Left lobe of liver (tissue), 2 donors: ENCODE measurements around the gene LPCAT3. TPM values are rescaled to one million over a fixed set of nuclear protein-coding genes. Genes with fewer than 3 reads are reported as not detected.
A peak's percentile ranks its signal among the peaks of the same experiment; 100 is the strongest.

Experiments used
- ATAC-seq: fragments of 200-7000 bp; cut with Tn5 transposase; one replicate; pipeline ENCODE4 v1.9.1; 2020; ENCODE audit warnings: mild to moderate bottlenecking, moderate library complexity
- DNase-seq: peaks from one replicate; pipeline ENCODE4 v3.0.0-alpha.2; 2020; ENCODE audit warnings: low spot score
- total RNA-seq: library from RNA; stranded (reverse); gene quantifications from one replicate; pipeline ENCODE4 v1.2.1, GENCODE V29; 2021
- donor health status: DM: no; HTN: no; CAD: no; lungs with moderate emphysema.
- donor health status: DM: no; HTN: yes; CAD: no.

LPCAT3 gene
- total RNA-seq, 1 donor from 2014 or later, result 54.3 TPM

- ATAC-seq (peak; percentile 58), DNase-seq (no peak)
Observed at GRCh38 chr12:7004287-7004803, 13.9 kb downstream of the LPCAT3 start.

- ATAC-seq (peak; percentile 80), DNase-seq (peak; percentile 65)
Observed at GRCh38 chr12:7001921-7002591, 16.2 kb downstream of the LPCAT3 start.

- ATAC-seq, result peak; percentile 82
Observed at GRCh38 chr12:6998715-6999451, 19.4 kb downstream of the LPCAT3 start.

GRCh38 chr12:6996040-6996441 is 22.2 kb downstream of the LPCAT3 start:
- peak; percentile 25 for ATAC-seq
- no peak for DNase-seq

More at GRCh38 chr12:6998715-6999451, 19.4 kb downstream of the LPCAT3 start:
- no peak for DNase-seq

GRCh38 chr12:6987956-6988553 is 30.2 kb downstream of the LPCAT3 start:
- DNase-seq (no peak), ATAC-seq (peak; percentile 94)

GRCh38 chr12:6982532-6982931 is 35.7 kb downstream of the LPCAT3 start:
- ATAC-seq (no peak), DNase-seq (no peak)

GRCh38 chr12:6981152-6982052 is 36.9 kb downstream of the LPCAT3 start:
- ATAC-seq (peak; percentile 89), DNase-seq (peak; percentile 80)

GRCh38 chr12:6980740-6981139 is 37.5 kb downstream of the LPCAT3 start:
- peak; percentile 48 for ATAC-seq
- no peak for DNase-seq

- no peak for ATAC-seq
- no peak for DNase-seq
Observed at GRCh38 chr12:6980075-6980474, 38.2 kb downstream of the LPCAT3 start.

GRCh38 chr12:6979453-6979852 is 38.8 kb downstream of the LPCAT3 start:
- no peak for DNase-seq
- ATAC-seq, result no peak

- no peak for DNase-seq
- no peak for ATAC-seq
Observed at GRCh38 chr12:6979021-6979420, 39.3 kb downstream of the LPCAT3 start.

- ATAC-seq (no peak), DNase-seq (no peak)
Observed at GRCh38 chr12:6978611-6979011, 39.7 kb downstream of the LPCAT3 start.

GRCh38 chr12:6978188-6978587 is 40.1 kb downstream of the LPCAT3 start:
- no peak for ATAC-seq
- no peak for DNase-seq

GRCh38 chr12:6977653-6978052 is 40.6 kb downstream of the LPCAT3 start:
- DNase-seq (no peak), ATAC-seq (no peak)

GRCh38 chr12:6975297-6976032 is 42.8 kb downstream of the LPCAT3 start:
- ATAC-seq (no peak), DNase-seq (no peak)

- DNase-seq (no peak), ATAC-seq (no peak)
Observed at GRCh38 chr12:6974180-6974579, 44.1 kb downstream of the LPCAT3 start.

- peak; percentile 73 for DNase-seq
- peak; percentile 54 for ATAC-seq
Observed at GRCh38 chr12:6970096-6970527, 48.2 kb downstream of the LPCAT3 start.

GRCh38 chr12:6968426-6968825 is 49.9 kb downstream of the LPCAT3 start:
- ATAC-seq (no peak), DNase-seq (no peak)

GRCh38 chr12:6967651-6968100 is 50.6 kb downstream of the LPCAT3 start:
- no peak for DNase-seq
- ATAC-seq, result no peak

- no peak for ATAC-seq
- no peak for DNase-seq
Observed at GRCh38 chr12:6966351-6966750, 51.9 kb downstream of the LPCAT3 start.
